ENCODE measurements around the gene SORBS2.

DNA sequence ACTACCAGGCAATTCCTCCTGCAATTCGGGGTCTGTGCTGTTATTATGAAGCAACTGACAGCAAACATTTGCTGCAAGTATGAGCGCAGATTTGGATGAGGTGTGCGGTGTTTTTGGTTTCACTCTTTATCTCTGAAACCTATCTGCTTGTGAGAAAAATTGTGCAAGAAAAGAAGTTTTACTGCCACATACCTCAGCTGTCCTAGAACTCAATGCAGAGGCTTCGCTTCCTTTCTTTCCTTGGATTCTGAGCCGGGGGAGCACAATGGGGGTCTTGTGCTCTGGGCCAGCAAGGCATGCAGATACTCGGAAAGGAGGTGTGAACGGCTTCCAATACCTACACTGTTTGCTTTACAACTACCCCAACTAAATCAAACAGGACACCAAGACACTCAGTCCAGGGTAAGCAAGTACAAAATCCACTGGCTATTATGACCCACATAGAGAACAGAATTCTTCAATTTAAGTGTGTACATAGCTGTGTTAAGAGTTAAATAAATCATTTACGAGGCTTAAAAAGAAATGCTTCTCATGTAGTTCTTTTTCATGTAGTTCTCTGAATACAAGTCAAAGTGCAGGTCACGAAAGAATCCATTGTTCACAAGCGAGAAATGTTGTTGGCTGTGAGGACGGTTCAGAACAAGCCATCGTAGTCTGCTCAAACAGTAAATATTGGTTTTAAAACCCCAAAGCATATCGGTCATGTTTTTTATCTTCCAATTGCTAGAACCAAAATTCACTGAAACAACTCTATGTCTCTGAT, 1.1 kb downstream of the SORBS2 start:
- TF ChIP-seq POLR2A (IDR thresholded peaks at IDR 0.05) = no peak
- TF ChIP-seq, protein P1, sequence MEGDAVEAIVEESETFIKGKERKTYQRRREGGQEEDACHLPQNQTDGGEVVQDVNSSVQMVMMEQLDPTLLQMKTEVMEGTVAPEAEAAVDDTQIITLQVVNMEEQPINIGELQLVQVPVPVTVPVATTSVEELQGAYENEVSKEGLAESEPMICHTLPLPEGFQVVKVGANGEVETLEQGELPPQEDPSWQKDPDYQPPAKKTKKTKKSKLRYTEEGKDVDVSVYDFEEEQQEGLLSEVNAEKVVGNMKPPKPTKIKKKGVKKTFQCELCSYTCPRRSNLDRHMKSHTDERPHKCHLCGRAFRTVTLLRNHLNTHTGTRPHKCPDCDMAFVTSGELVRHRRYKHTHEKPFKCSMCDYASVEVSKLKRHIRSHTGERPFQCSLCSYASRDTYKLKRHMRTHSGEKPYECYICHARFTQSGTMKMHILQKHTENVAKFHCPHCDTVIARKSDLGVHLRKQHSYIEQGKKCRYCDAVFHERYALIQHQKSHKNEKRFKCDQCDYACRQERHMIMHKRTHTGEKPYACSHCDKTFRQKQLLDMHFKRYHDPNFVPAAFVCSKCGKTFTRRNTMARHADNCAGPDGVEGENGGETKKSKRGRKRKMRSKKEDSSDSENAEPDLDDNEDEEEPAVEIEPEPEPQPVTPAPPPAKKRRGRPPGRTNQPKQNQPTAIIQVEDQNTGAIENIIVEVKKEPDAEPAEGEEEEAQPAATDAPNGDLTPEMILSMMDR (IDR thresholded peaks at IDR 0.05) = no peak

Data from gastroesophageal sphincter (tissue), 3 donors.